H9 (cell line): ENCODE results near the gene PHAF1. TPM values are rescaled to one million over a fixed set of nuclear protein-coding genes. Genes with fewer than 3 reads are reported as not detected.

Experiments used
- DNase-seq: peaks from one replicate; pipeline ENCODE4 v3.0.0-alpha.2; 2017
- H2AFZ ChIP-seq: one replicate; pipeline ENCODE4 v1.6.1; 2013; ENCODE audit warnings: mild to moderate bottlenecking, low read length, control low read depth, moderate library complexity
- H2AK5ac ChIP-seq: 2 replicates; pipeline ENCODE4 v1.6.1; 2013; ENCODE audit warnings: low read length, control low read depth, mixed read lengths; ENCODE audit not compliant: insufficient read length
- H2BK120ac ChIP-seq: one replicate; pipeline ENCODE4 v1.6.1; 2013; ENCODE audit warnings: low read depth, mild to moderate bottlenecking, low read length, control low read depth, inconsistent platforms; ENCODE audit not compliant: poor library complexity, severe bottlenecking
- H2BK12ac ChIP-seq: 2 replicates; pipeline ENCODE4 v1.6.1; 2013; ENCODE audit warnings: low read length, control low read depth, mixed read lengths, low read depth; ENCODE audit not compliant: insufficient read length
- H2BK15ac ChIP-seq: 2 replicates; pipeline ENCODE4 v1.6.1; 2013; ENCODE audit warnings: low read depth, low read length, control low read depth
- H2BK20ac ChIP-seq: one replicate; pipeline ENCODE4 v1.6.1; 2013; ENCODE audit warnings: low read depth, mild to moderate bottlenecking, low read length, control low read depth, inconsistent platforms; ENCODE audit not compliant: poor library complexity, severe bottlenecking
- H2BK5ac ChIP-seq: 2 replicates; pipeline ENCODE4 v1.6.1; 2013; ENCODE audit warnings: low read length, control low read depth, mixed read lengths; ENCODE audit not compliant: insufficient read length
- H3K14ac ChIP-seq: 2 replicates; pipeline ENCODE4 v1.6.1; 2013; ENCODE audit warnings: low read length, control low read depth; ENCODE audit not compliant: insufficient read depth
- H3K18ac ChIP-seq: 2 replicates; pipeline ENCODE4 v1.6.1; 2013; ENCODE audit warnings: low read depth, mild to moderate bottlenecking, mixed read lengths, low read length, control low read depth; ENCODE audit not compliant: insufficient read length
- H3K23ac ChIP-seq: 2 replicates; pipeline ENCODE4 v1.6.1; 2013; ENCODE audit warnings: low read length, control low read depth, mixed read lengths, low read depth; ENCODE audit not compliant: insufficient read length
- H3K23me2 ChIP-seq: 2 replicates; pipeline ENCODE4 v1.6.1; 2013; ENCODE audit warnings: low read depth, mild to moderate bottlenecking, mixed read lengths, low read length, control low read depth; ENCODE audit not compliant: insufficient read length, poor library complexity, severe bottlenecking
- H3K27ac ChIP-seq: 2 replicates; pipeline ENCODE4 v1.5.1; 2013; ENCODE audit warnings: low read length, control low read depth, mixed read lengths, low read depth; ENCODE audit not compliant: insufficient read length
- H3K27me3 ChIP-seq: 2 replicates; pipeline ENCODE4 v1.6.1; 2013; ENCODE audit warnings: low read length, control low read depth, inconsistent platforms; ENCODE audit not compliant: insufficient read depth
- H3K4ac ChIP-seq: 2 replicates; pipeline ENCODE4 v1.6.1; 2013; ENCODE audit warnings: low read depth, mild to moderate bottlenecking, control low read depth, inconsistent platforms, low read length, moderate library complexity
- H3K4me1 ChIP-seq: 2 replicates; pipeline ENCODE4 v1.6.1; 2013; ENCODE audit warnings: low read length, control low read depth, inconsistent platforms; ENCODE audit not compliant: insufficient read depth
- H3K4me2 ChIP-seq: 2 replicates; pipeline ENCODE4 v1.6.1; 2013; ENCODE audit warnings: low read length, control low read depth, mixed read lengths; ENCODE audit not compliant: insufficient read length, insufficient read depth
- H3K56ac ChIP-seq: 2 replicates; pipeline ENCODE4 v1.6.1; 2013; ENCODE audit warnings: low read depth, mild to moderate bottlenecking, mixed read lengths, low read length, control low read depth; ENCODE audit not compliant: insufficient read length
- H3K79me1 ChIP-seq: 2 replicates; pipeline ENCODE4 v1.6.1; 2013; ENCODE audit warnings: low read depth, mild to moderate bottlenecking, moderate library complexity, low read length, control low read depth, inconsistent platforms; ENCODE audit not compliant: insufficient read depth, poor library complexity, severe bottlenecking
- H3K79me2 ChIP-seq: 2 replicates; pipeline ENCODE4 v1.6.1; 2013; ENCODE audit warnings: low read length, control low read depth, inconsistent platforms; ENCODE audit not compliant: insufficient read depth
- H3K9ac ChIP-seq: 2 replicates; pipeline ENCODE4 v1.6.1; 2013; ENCODE audit warnings: low read length, control low read depth, mixed read lengths; ENCODE audit not compliant: insufficient read length; ENCODE audit errors: extremely low read depth
- H3K9me3 ChIP-seq: one replicate; pipeline ENCODE4 v1.6.1; 2013; ENCODE audit warnings: low read depth, low read length, inconsistent platforms; ENCODE audit not compliant: control insufficient read depth
- H3T11ph ChIP-seq: one replicate; pipeline ENCODE4 v1.6.1; 2013; ENCODE audit warnings: mild to moderate bottlenecking, low read length, control low read depth, inconsistent platforms
- H4K20me1 ChIP-seq: one replicate; pipeline ENCODE4 v1.6.1; 2013; ENCODE audit not compliant: control insufficient read depth, insufficient read length, insufficient read depth
- H4K5ac ChIP-seq: 2 replicates; pipeline ENCODE4 v1.6.1; 2013; ENCODE audit warnings: low read depth, mild to moderate bottlenecking, mixed read lengths, low read length, control low read depth; ENCODE audit not compliant: insufficient read length
- H4K8ac ChIP-seq: replicated peaks from 2 replicates; pipeline ENCODE4 v1.6.1; 2013; ENCODE audit warnings: low read length, control low read depth, mixed read lengths, low read depth; ENCODE audit not compliant: insufficient read length
- H4K91ac ChIP-seq: 2 replicates; pipeline ENCODE4 v1.6.1; 2013; ENCODE audit warnings: low read depth, mild to moderate bottlenecking, moderate library complexity, mixed read lengths, low read length, control low read depth; ENCODE audit not compliant: insufficient read length
- H3K27ac Mint-ChIP-seq, 3 experiments: 2 replicates in 2 of 3; 3 replicates in 1 of 3; pipeline ENCODE4 v1.8.0; 2020 to 2021; ENCODE audit warnings: mixed read lengths in 3 of 3, mild to moderate bottlenecking in 1 of 3, moderate library complexity in 1 of 3
- H3K27me3 Mint-ChIP-seq: 2 replicates; pipeline ENCODE4 v1.8.0; 2021; ENCODE audit warnings: low read depth, mild to moderate bottlenecking, moderate library complexity, mixed read lengths
- H3K36me3 Mint-ChIP-seq, 3 experiments: 2 replicates in 2 of 3; 3 replicates in 1 of 3; pipeline ENCODE4 v1.8.0; 2020 to 2021; ENCODE audit warnings: low read depth in 3 of 3, mixed read lengths in 3 of 3; ENCODE audit not compliant: insufficient read depth in 1 of 3
- H3K4me1 Mint-ChIP-seq, 2 experiments: 2 replicates each; pipeline ENCODE4 v1.8.0; 2020; ENCODE audit warnings: mixed read lengths in 2 of 2
- H3K4me3 Mint-ChIP-seq, 2 experiments: 2 replicates in 1 of 2; 3 replicates in 1 of 2; pipeline ENCODE4 v1.8.0; 2020 to 2021; ENCODE audit warnings: mild to moderate bottlenecking in 2 of 2, mixed read lengths in 2 of 2, moderate library complexity in 1 of 2
- H3K9me3 Mint-ChIP-seq, 2 experiments: 2 replicates in 1 of 2; 3 replicates in 1 of 2; pipeline ENCODE4 v1.8.0; 2020; ENCODE audit warnings: mild to moderate bottlenecking in 2 of 2, mixed read lengths in 2 of 2, moderate library complexity in 1 of 2
- CTCF ChIP-seq: fragments of 200-600 bp; sonication (generic); conservative IDR thresholded peaks from 3 replicates; pipeline ENCODE4 v1.8.0; 2021; ENCODE audit warnings: antibody characterized with exemption, mild to moderate bottlenecking
- WGBS: extraction: QIAGEN DNeasy Blood & Tissue Kit; methylation state at CpG from one replicate; pipeline ENCODE4 v1.1.7; 2013; ENCODE audit warnings: missing lambda C conversion rate, low lambda C conversion rate, mixed read lengths; ENCODE audit not compliant: insufficient read length; ENCODE audit errors: extremely low coverage; 5-methylcytosine and 5-hydroxymethylcytosine counted together
- total RNA-seq: library from RNA; stranded (reverse); gene quantifications from 2 replicates; pipeline ENCODE4 v1.2.1, GENCODE V29; 2021

The PHAF1 gene
- total RNA-seq, 1 experiment from 2014 or later, result 18.8 TPM

GRCh38 chr16:67186550-67186950 is 76.8 kb downstream of the PHAF1 start:
- no peak overlapping the region for H2AFZ ChIP-seq
- no peak overlapping the region for H3K23ac ChIP-seq
- no peaks in the 10 kb centered on the region for H3K79me1 ChIP-seq
- H2BK120ac ChIP-seq, result no peak overlapping the region
- no peak overlapping the region for H4K8ac ChIP-seq
- H3K9me3 ChIP-seq, result no peaks in the 10 kb centered on the region
- no peak for DNase-seq
- no peak overlapping the region for H2AK5ac ChIP-seq
- no peak overlapping the region for H4K5ac ChIP-seq
- no peak overlapping the region for H3T11ph ChIP-seq
- H2BK5ac ChIP-seq, result no peak overlapping the region
- no CpG with 5 or more reads among the region's 5 CpGs for WGBS
- H4K91ac ChIP-seq, result no peak overlapping the region
- no peak overlapping the region for H3K56ac ChIP-seq
- no peaks in the 10 kb centered on the region for H3K79me2 ChIP-seq
- H3K36me3 Mint-ChIP-seq, result no peaks in the 10 kb centered on the region
- TF ChIP-seq CTCF, result no peak
- H2BK15ac ChIP-seq, result no peak overlapping the region
- no peak overlapping the region for H3K4me2 ChIP-seq
- no peak overlapping the region for H3K14ac ChIP-seq
- H3K27ac Mint-ChIP-seq, result no peak overlapping the region
- peaks cover 19 to 25% of the 10 kb centered on the region in 2 experiments for H3K4me1 Mint-ChIP-seq
- H3K27me3 ChIP-seq, result peaks cover 4% of the 10 kb centered on the region
- no peak overlapping the region for H3K4me3 Mint-ChIP-seq
- no peak overlapping the region for H2BK12ac ChIP-seq
- H3K4ac ChIP-seq, result no peak overlapping the region
- peaks cover 12% of the 10 kb centered on the region for H3K23me2 ChIP-seq
- no peak overlapping the region for H3K18ac ChIP-seq
- no peak overlapping the region for H3K9ac ChIP-seq
- no peak overlapping the region for H2BK20ac ChIP-seq
- peaks cover 29% of the 10 kb centered on the region for H3K27me3 Mint-ChIP-seq
- no peaks in the 10 kb centered on the region; a peak in 2 of 5 replicates for H3K9me3 Mint-ChIP-seq
- peaks cover 6% of the 10 kb centered on the region; the same call in 1 of the 2 replicates for H3K4me1 ChIP-seq
- no peaks in the 10 kb centered on the region for H4K20me1 ChIP-seq
- H3K27ac ChIP-seq, result no peak overlapping the region
